ENCODE data around the gene AGBL4. TPM values are rescaled to one million over a fixed set of nuclear protein-coding genes. Genes with fewer than 3 reads are reported as not detected.

AGBL4 gene
- total RNA-seq, 6 experiments from 2014 or later = 0.06 to 1.8 (median 0.93) TPM

DNA sequence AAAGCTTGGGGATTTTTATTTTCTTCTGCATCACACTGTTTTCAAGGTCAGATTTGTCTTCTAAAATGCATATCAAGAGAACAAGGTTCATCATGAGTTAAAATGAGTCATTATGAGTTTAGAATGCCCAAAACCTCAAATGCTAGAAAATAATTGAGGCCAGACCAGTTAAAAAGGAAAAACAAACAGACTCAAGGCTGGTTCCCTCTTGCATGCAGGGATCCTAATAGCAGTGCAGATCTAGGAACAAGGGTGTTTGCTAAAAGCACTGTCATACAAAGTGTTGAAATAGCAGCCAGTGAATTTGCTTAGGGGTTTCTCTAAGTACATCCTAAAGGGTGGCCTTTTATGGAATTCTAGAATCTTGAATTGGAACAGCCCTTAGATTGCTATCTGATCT lies 1262.3 kb downstream of the AGBL4 start:
- TF ChIP-seq, protein P1, sequence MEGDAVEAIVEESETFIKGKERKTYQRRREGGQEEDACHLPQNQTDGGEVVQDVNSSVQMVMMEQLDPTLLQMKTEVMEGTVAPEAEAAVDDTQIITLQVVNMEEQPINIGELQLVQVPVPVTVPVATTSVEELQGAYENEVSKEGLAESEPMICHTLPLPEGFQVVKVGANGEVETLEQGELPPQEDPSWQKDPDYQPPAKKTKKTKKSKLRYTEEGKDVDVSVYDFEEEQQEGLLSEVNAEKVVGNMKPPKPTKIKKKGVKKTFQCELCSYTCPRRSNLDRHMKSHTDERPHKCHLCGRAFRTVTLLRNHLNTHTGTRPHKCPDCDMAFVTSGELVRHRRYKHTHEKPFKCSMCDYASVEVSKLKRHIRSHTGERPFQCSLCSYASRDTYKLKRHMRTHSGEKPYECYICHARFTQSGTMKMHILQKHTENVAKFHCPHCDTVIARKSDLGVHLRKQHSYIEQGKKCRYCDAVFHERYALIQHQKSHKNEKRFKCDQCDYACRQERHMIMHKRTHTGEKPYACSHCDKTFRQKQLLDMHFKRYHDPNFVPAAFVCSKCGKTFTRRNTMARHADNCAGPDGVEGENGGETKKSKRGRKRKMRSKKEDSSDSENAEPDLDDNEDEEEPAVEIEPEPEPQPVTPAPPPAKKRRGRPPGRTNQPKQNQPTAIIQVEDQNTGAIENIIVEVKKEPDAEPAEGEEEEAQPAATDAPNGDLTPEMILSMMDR (IDR thresholded peaks at IDR 0.05) = no peak
- TF ChIP-seq POLR2A (IDR thresholded peaks at IDR 0.05) = no peak
- no peak overlapping the region for H3K4me3 ChIP-seq
- intact Hi-C loops (cut with DNase I) = no loop called here
- H3K36me3 ChIP-seq = no peaks in the 10 kb centered on the region
- DNase-seq (no peak), ATAC-seq (no peak)
- H3K27me3 ChIP-seq = no peaks in the 10 kb centered on the region
- no peaks in the 10 kb centered on the region for H3K4me1 ChIP-seq
- H3K27ac ChIP-seq = no peak overlapping the region
- H3K9me3 ChIP-seq = no peaks in the 10 kb centered on the region

DNA sequence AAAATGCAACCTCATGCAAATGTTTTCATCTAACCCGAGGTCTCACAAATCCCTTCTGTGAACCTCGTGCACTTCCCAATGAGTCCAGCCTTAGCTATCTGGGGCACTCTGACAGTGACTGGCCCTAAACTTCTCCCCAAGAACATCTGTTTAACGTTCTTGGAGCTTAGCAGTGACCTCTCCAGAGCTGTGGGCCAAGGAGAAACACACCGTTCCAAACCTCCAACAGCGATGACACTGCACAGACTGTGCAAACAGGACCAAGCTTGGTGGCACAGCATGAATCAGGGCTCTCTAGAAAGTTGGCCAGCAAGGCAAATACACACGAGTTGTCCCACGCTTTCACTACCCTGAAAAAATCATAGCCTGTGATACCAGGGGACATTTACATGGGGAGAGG lies 1262.9 kb downstream of the AGBL4 start:
- Histone ChIP-seq H3K27me3 (no peaks in the 10 kb centered on the region), H3K4me1 (no peaks in the 10 kb centered on the region), H3K36me3 (no peaks in the 10 kb centered on the region), H3K9me3 (no peaks in the 10 kb centered on the region), H3K4me3 (no peak overlapping the region), H3K27ac (no peak overlapping the region)
- ATAC-seq = no peak
- intact Hi-C loops (cut with DNase I) = no loop called here
- DNase-seq = no peak
- TF ChIP-seq, protein P1 (IDR thresholded peaks at IDR 0.05) = no peak
- TF ChIP-seq POLR2A (IDR thresholded peaks at IDR 0.05) = no peak
- 58% methylated on average over 3 of the region's 7 CpGs for WGBS (ENCODE audit: insufficient coverage, low coverage, low lambda C conversion rate, missing lambda C conversion rate)

DNA sequence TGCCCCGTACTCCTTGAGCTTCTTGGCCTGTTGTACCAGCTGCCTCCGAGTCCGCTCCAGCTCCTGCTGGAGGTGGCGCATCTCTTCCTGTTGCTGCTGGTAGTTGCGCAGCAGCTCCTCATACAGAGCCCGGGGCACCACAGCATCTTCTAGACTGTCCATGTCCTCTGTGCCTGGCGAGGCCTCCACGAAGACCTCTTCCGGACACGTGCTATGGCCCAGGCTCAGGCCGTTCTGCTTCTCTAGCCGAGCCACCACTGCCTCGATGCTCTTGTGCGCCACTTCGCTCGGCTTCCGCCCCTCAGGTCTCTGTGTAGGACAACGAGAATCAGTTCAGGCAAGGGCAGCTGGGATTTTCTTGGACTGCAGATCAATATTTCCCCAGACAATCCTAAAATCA lies 1264.8 kb downstream of the AGBL4 start:
- no peak for TF ChIP-seq POLR2A (IDR thresholded peaks at IDR 0.05)
- TF ChIP-seq, protein P1 (IDR thresholded peaks at IDR 0.05) = no peak
- H3K4me3 ChIP-seq = no peak overlapping the region
- H3K27me3 ChIP-seq = no peaks in the 10 kb centered on the region
- no peaks in the 10 kb centered on the region for H3K4me1 ChIP-seq
- intact Hi-C loops (cut with DNase I) = no loop called here
- DNase-seq (no peak), ATAC-seq (no peak)
- H3K9me3 ChIP-seq = no peaks in the 10 kb centered on the region
- H3K27ac ChIP-seq = no peak overlapping the region
- 88% methylated on average over 8 of the region's 18 CpGs for WGBS (ENCODE audit: insufficient coverage, low coverage, low lambda C conversion rate, missing lambda C conversion rate)
- no peaks in the 10 kb centered on the region for H3K36me3 ChIP-seq

DNA sequence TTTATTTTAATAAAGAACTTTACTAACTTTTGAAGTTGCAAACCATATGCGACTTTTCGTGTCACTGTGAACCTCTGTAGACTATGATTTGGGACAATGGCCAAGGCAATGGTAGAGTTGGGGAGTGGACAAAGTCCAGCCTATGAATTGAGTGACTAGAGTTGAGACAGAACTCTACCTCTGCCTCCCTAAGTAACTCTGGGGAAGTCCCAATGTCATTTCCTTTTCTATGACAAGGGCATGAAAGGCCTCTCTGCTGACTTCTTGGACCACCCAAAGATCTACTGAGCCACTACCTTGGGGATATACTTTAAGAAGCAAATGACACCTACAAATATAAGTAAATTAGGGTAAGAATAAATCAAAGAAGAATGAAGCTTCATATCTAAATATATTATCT lies 1266.4 kb downstream of the AGBL4 start:
- Histone ChIP-seq H3K4me3 (no peak overlapping the region), H3K4me1 (no peaks in the 10 kb centered on the region), H3K9me3 (no peaks in the 10 kb centered on the region), H3K36me3 (no peaks in the 10 kb centered on the region), H3K27ac (no peak overlapping the region), H3K27me3 (no peaks in the 10 kb centered on the region)
- intact Hi-C loops (cut with DNase I) = no loop called here
- no peak for TF ChIP-seq POLR2A (IDR thresholded peaks at IDR 0.05)
- TF ChIP-seq, protein P1 (IDR thresholded peaks at IDR 0.05) = no peak
- DNase-seq (no peak), ATAC-seq (no peak)
- 64% methylated on average over 2 of the region's 2 CpGs for WGBS (ENCODE audit: insufficient coverage, low coverage, low lambda C conversion rate, missing lambda C conversion rate)

DNA sequence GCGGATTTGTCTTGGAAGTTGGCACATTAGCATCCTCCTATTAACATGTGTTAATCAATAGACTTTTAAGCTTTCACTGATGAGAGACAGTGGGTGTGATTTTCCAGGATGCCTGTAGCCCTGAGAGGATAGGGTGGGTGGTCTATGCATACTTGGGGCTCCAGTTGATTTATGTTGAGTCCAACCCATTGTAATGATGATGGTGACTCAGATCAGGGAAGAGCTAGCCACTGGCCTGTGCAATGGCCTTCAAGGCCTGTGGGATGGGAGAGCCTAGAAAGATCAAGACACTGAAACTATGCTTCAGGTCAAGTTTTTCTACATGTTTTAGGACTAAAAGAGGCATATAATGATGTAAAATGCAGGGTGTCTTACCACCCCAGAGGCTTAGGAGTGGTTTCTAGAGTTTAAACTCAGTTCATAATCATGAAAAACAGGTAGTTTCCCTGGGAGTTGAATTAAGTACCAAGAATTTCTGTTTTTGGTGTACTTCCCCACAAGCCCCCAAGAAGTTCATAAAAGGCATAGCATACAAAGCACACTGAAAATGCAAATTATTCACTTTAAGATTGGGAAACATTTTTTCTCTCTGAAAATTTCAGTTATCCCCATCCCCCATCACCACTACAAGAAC lies 1267.0 kb downstream of the AGBL4 start:
- Histone ChIP-seq H3K36me3 (no peaks in the 10 kb centered on the region), H3K27me3 (no peaks in the 10 kb centered on the region), H3K27ac (no peak overlapping the region), H3K4me3 (no peak overlapping the region), H3K4me1 (no peaks in the 10 kb centered on the region), H3K9me3 (no peaks in the 10 kb centered on the region)
- TF ChIP-seq, protein P1 (IDR thresholded peaks at IDR 0.05) = no peak
- TF ChIP-seq POLR2A (IDR thresholded peaks at IDR 0.05) = no peak
- ATAC-seq = no peak
- 100% methylated on average over 1 of the region's 1 CpG for WGBS (ENCODE audit: insufficient coverage, low coverage, low lambda C conversion rate, missing lambda C conversion rate)
- intact Hi-C loops (cut with DNase I) = no loop called here
- DNase-seq = no peak
